Lung (tissue), 12 donors: ENCODE results near the gene SMIM10L1. TPM values are rescaled to one million over a fixed set of nuclear protein-coding genes. Genes with fewer than 3 reads are reported as not detected.

Experiments
- ATAC-seq: fragments of 200-7000 bp; cut with Tn5 transposase; one replicate; pipeline ENCODE4 v1.9.1; 2020; ENCODE audit warnings: moderate number of reproducible peaks; ENCODE audit not compliant: insufficient read depth, low FRiP score
- DNase-seq, 3 donors: peaks; one replicate each; pipeline ENCODE4 v3.0.0-alpha.2; 2013 to 2017
- H3K27ac ChIP-seq, 2 donors: one replicate each; pipeline ENCODE4 v1.5.1; 2013; ENCODE audit warnings: mild to moderate bottlenecking in 2 of 2, moderate library complexity in 2 of 2, control low read depth in 1 of 2, inconsistent platforms in 1 of 2, low read depth in 1 of 2, low read length in 1 of 2
- H3K27me3 ChIP-seq, 3 donors: one replicate each; pipeline ENCODE4 v1.5.1; 2013; ENCODE audit warnings: low read length in 2 of 3; ENCODE audit not compliant: control insufficient read depth in 3 of 3, insufficient read depth in 3 of 3
- H3K36me3 ChIP-seq, 4 donors: one replicate each; pipeline ENCODE4 v1.5.1; 2013; ENCODE audit warnings: low read length in 4 of 4, mild to moderate bottlenecking in 1 of 4, moderate library complexity in 1 of 4; ENCODE audit not compliant: control insufficient read depth in 4 of 4, insufficient read depth in 4 of 4
- H3K4me1 ChIP-seq, 5 donors: one replicate each; pipeline ENCODE4 v1.5.1; 2013; ENCODE audit warnings: low read length in 5 of 5, mild to moderate bottlenecking in 2 of 5, moderate library complexity in 1 of 5; ENCODE audit not compliant: control insufficient read depth in 5 of 5, insufficient read depth in 5 of 5
- H3K4me3 ChIP-seq: one replicate; pipeline ENCODE4 v1.5.1; 2013; ENCODE audit warnings: mild to moderate bottlenecking, control low read depth, moderate library complexity
- H3K9ac ChIP-seq, 2 donors: one replicate each; pipeline ENCODE4 v1.5.1; 2013; ENCODE audit warnings: low read length in 2 of 2, control low read depth in 1 of 2; ENCODE audit not compliant: insufficient read depth in 1 of 2
- H3K9me3 ChIP-seq, 4 donors: one replicate each; pipeline ENCODE4 v1.5.1; 2013; ENCODE audit warnings: low read length in 3 of 4, mild to moderate bottlenecking in 1 of 4, moderate library complexity in 1 of 4; ENCODE audit not compliant: control insufficient read depth in 4 of 4, insufficient read depth in 3 of 4
- WGBS, 2 donors: extraction: QIAGEN DNeasy Blood & Tissue Kit; methylation state at CpG; one replicate each; pipeline ENCODE4 v1.1.7; 2013; 5-methylcytosine and 5-hydroxymethylcytosine counted together
- polyA plus RNA-seq, 2 donors: library from polyadenylated mRNA; stranded (reverse); fragments of 200-250 nt; gene quantifications; one replicate each; pipeline ENCODE4 v1.2.1, GENCODE V29; 2013
- total RNA-seq, 2 donors: library from RNA; depleted of rRNA in 1 of 2; stranded (reverse); fragments of >200 nt in 1 of 2; gene quantifications; one replicate each; pipeline ENCODE4 v1.2.1, GENCODE V29; 2014 to 2021
- TF ChIP-seq, protein P1 (sequence below): IDR thresholded peaks from 2 replicates; pipeline ENCODE4 v1.5.1; 2012; ENCODE audit warnings: mild to moderate bottlenecking; ENCODE audit errors: control extremely low read depth, extremely low read depth
- donor health status: control.
- donor health status: control.
- donor health status: Bipolar disorder and iron deficiency.
- donor health status: healthy.
- donor health status: DM: yes; HTN: yes; CAD: no.

SMIM10L1 gene
- total and polyA plus RNA-seq, 4 donors = 6.1 to 10.6 (median 9.4) TPM

DNA sequence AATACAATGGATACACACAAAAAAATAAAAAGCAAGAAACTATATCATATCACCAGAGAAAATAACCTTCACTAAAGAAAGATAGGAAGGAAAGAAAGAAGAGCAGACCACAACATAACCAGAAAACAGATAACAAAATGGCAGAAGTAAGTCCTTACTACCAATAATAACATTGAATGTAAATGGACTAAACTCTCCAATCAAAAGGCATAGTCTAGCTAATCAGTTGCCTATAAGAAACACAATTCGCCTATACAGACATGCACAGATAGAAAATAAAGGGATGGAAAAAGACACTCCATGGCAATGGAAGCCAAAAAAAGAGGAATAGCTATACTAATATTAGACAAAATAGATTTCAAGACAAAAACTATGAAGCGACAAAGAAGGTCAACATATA lies 27.6 kb upstream of the SMIM10L1 start:
- TF ChIP-seq, protein P1, sequence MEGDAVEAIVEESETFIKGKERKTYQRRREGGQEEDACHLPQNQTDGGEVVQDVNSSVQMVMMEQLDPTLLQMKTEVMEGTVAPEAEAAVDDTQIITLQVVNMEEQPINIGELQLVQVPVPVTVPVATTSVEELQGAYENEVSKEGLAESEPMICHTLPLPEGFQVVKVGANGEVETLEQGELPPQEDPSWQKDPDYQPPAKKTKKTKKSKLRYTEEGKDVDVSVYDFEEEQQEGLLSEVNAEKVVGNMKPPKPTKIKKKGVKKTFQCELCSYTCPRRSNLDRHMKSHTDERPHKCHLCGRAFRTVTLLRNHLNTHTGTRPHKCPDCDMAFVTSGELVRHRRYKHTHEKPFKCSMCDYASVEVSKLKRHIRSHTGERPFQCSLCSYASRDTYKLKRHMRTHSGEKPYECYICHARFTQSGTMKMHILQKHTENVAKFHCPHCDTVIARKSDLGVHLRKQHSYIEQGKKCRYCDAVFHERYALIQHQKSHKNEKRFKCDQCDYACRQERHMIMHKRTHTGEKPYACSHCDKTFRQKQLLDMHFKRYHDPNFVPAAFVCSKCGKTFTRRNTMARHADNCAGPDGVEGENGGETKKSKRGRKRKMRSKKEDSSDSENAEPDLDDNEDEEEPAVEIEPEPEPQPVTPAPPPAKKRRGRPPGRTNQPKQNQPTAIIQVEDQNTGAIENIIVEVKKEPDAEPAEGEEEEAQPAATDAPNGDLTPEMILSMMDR = no peak
- H3K36me3 ChIP-seq = peaks cover 0 to 14% (median under 1%) of the 10 kb centered on the region in 4 donors
- ATAC-seq (no peak), DNase-seq (no peak)
- peaks cover 0 to 13% (median 6%) of the 10 kb centered on the region in 4 donors for H3K9me3 ChIP-seq
- WGBS, 2 donors = 77 to 79% methylated on average over 2 of the region's 2 CpGs
- no peaks in the 10 kb centered on the region for H3K4me1 ChIP-seq
- H3K27me3 ChIP-seq = no peaks in the 10 kb centered on the region
- H3K4me3 ChIP-seq = no peak overlapping the region
- no peak overlapping the region for H3K27ac ChIP-seq
- no peak overlapping the region for H3K9ac ChIP-seq

DNA sequence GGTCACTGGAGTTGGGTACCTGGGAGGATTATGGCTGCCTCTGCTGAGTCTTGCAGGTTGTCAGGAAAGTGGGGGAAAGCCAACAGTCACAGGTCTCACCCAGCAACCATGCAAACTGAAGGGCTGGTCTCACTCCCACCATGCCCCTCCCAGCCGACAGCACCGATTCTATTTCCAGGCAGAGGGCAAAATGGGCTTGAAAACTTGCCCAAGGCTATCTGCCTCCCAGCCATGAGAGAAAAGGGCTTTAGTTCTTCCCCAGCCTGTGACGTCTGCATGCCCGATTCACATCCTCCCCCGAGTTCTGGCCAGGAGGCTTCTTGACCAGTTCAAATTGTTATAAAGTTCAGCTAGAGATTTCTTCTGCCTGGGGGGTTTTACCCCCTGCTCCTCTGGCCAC lies 26.7 kb upstream of the SMIM10L1 start:
- ATAC-seq (no peak), DNase-seq (no peak)
- Histone ChIP-seq H3K9me3 (peaks cover 0 to 13% (median 6%) of the 10 kb centered on the region in 4 donors), H3K36me3 (peaks cover 0 to 14% (median under 1%) of the 10 kb centered on the region in 4 donors), H3K27ac (no peak overlapping the region), H3K4me3 (no peak overlapping the region), H3K27me3 (no peaks in the 10 kb centered on the region), H3K4me1 (no peaks in the 10 kb centered on the region), H3K9ac (no peak overlapping the region)
- TF ChIP-seq, protein P1 = no peak
- 93% methylated on average over 5 of the region's 5 CpGs for WGBS, 2 donors

DNA sequence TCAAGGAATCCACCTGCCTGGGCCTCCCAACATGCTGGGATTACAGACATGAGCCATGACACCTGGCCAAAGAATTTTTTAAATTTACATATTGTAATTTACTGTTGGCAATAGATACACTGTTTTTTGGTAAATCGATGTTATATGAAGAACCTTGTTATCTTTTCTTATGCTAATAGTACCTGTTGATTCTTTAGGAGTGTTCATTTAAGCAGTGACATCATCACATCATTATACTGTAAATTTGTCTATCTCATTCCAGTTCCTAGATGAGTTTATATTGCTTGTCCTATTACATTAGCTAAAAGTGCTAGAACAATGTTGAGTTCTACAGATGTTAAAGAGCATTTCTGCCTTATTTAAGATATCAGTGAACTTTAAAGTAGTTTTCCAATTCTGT lies 23.6 kb upstream of the SMIM10L1 start:
- Histone ChIP-seq H3K4me1 (peaks cover 0 to 2% (median 0%) of the 10 kb centered on the region in 5 donors), H3K4me3 (no peak overlapping the region), H3K36me3 (peaks cover 0 to 14% (median 2%) of the 10 kb centered on the region in 4 donors), H3K27me3 (no peaks in the 10 kb centered on the region), H3K9ac (no peak overlapping the region), H3K27ac (no peak overlapping the region), H3K9me3 (peaks cover 0 to 13% (median 5%) of the 10 kb centered on the region in 4 donors)
- TF ChIP-seq, protein P1 = no peak
- 97 to 98% methylated on average over 1 of the region's 1 CpG for WGBS, 2 donors
- DNase-seq (no peak), ATAC-seq (no peak)

DNA sequence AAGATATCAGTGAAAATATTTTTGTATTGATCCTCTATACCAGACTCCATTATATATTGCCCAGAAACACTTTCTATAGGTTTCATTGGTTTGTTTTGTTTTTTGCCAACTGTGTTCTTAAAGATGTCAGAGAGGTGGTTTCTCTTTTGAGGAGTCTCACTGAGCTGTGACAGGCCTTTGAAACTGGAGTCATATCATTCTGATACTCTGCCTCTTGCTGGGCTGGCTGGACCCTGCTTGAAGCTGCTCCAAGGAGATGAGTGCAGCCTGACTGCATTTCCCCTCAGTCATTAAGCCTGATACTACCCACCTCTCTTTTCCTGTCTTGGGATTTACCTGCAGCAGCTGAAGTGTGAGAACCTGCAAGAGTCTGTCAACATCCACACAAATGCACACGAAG lies 20.2 kb upstream of the SMIM10L1 start:
- Histone ChIP-seq H3K4me3 (no peak overlapping the region), H3K27me3 (no peaks in the 10 kb centered on the region), H3K4me1 (peaks cover 0 to 11% (median 0%) of the 10 kb centered on the region in 5 donors), H3K9me3 (peaks cover 0 to 4% (median 0%) of the 10 kb centered on the region in 4 donors), H3K27ac (no peak overlapping the region), H3K9ac (no peak overlapping the region), H3K36me3 (peaks cover 0 to 9% (median 4%) of the 10 kb centered on the region in 4 donors)
- TF ChIP-seq, protein P1 = no peak
- DNase-seq (no peak), ATAC-seq (no peak)
- WGBS, 2 donors = 46 to 60% methylated on average over 1 of the region's 1 CpG
